K562 (cell line): ENCODE data around the gene SAFB. TPM values are rescaled to one million over a fixed set of nuclear protein-coding genes. Genes with fewer than 3 reads are reported as not detected.

Experiments used
- ATAC-seq: fragments of 200-7000 bp; cut with Tn5 transposase; 3 replicates; pipeline ENCODE4 v1.9.1; 2020; ENCODE audit warnings: moderate library complexity
- BruUV-seq: library from RNA; stranded (reverse); fragments of 400-500 nt; replicated peaks from 2 replicates; lab custom pipeline; 2021; lab: Mats Ljungman, UMichigan
- CTCF ChIA-PET: fragments of 300-600 bp; formaldehyde crosslinking; extraction: SDS; loops from one replicate; lab custom pipeline; 2021; ENCODE audit warnings: low intra/inter-chr PET ratio; lab: Yijun Ruan, JAX
- POLR2A ChIA-PET: fragments of 300-600, 350-650 bp; sonication (Branson Sonifier 250); formaldehyde crosslinking; extraction: SDS; loops from one replicate; lab custom pipeline; 2021; ENCODE audit warnings: antibody characterized with exemption, inconsistent platforms; lab: Yijun Ruan, JAX
- DNase-seq, 4 experiments: peaks; one replicate each; pipeline versions ENCODE4 v3.0.0 to v3.0.0-alpha.2; 2011 to 2018; ENCODE audit warnings: low spot score in 3 of 4, mixed read lengths in 3 of 4; ENCODE audit errors: extremely low read depth in 1 of 4
- FAIRE-seq: peaks from 2 replicates; lab custom pipeline; 2011; peaks lifted over from hg19 to GRCh38; lab: Jason Lieb, UNC
- H2AFZ ChIP-seq: 2 replicates; pipeline ENCODE4 v1.6.0; 2011; ENCODE audit warnings: low read depth, low read length, control low read depth, inconsistent platforms
- H3K27ac ChIP-seq: fragments of 200-600 bp; 3 replicates; pipeline ENCODE4 v1.8.0; 2011; ENCODE audit warnings: low read depth, mild to moderate bottlenecking, control low read depth, inconsistent platforms, low read length, moderate library complexity, mixed read lengths; ENCODE audit errors: extremely low read depth
- H3K27me3 ChIP-seq, 2 experiments: fragments of 300-600 bp in 1 of 2; 2 replicates in 1 of 2; 3 replicates in 1 of 2; pipeline versions ENCODE4 v1.6.0 to v1.8.0; 2011; ENCODE audit warnings: inconsistent platforms in 2 of 2, low read length in 2 of 2, mild to moderate bottlenecking in 1 of 2, mixed read lengths in 1 of 2, moderate library complexity in 1 of 2; ENCODE audit not compliant: control insufficient read depth in 2 of 2, insufficient read depth in 2 of 2
- H3K36me3 ChIP-seq: fragments of 300-600 bp; 3 replicates; pipeline ENCODE4 v1.8.0; 2011; ENCODE audit warnings: mild to moderate bottlenecking, low read length, inconsistent platforms; ENCODE audit not compliant: control insufficient read depth, insufficient read depth
- H3K4me1 ChIP-seq, 2 experiments: fragments of 200-600 bp in 1 of 2; replicated peaks in 1 of 2; 2 replicates in 1 of 2; 3 replicates in 1 of 2; pipeline versions ENCODE4 v1.5.1 to v1.8.0; 2011; ENCODE audit warnings: inconsistent platforms in 2 of 2, low read length in 2 of 2, mild to moderate bottlenecking in 1 of 2, mixed read lengths in 1 of 2, moderate library complexity in 1 of 2; ENCODE audit not compliant: control insufficient read depth in 2 of 2, insufficient read depth in 2 of 2
- H3K4me2 ChIP-seq: 2 replicates; pipeline ENCODE4 v1.6.1; 2011; ENCODE audit warnings: low read length, control low read depth, inconsistent platforms, mixed read lengths; ENCODE audit not compliant: insufficient read depth
- H3K4me3 ChIP-seq: fragments of 200-600 bp; sonication (generic), shearing (Covaris generic); 2 replicates; pipeline ENCODE4 v1.5.1; 2016; ENCODE audit warnings: control low read depth, inconsistent platforms
- H3K79me2 ChIP-seq: fragments of 200-600 bp; 3 replicates; pipeline ENCODE4 v1.8.0; 2011; ENCODE audit warnings: low read length, inconsistent platforms; ENCODE audit not compliant: control insufficient read depth, insufficient read depth
- H3K9ac ChIP-seq, 2 experiments: 2 replicates each; pipeline versions ENCODE4 v1.6.0 to v1.6.1; 2011; ENCODE audit warnings: low read depth in 2 of 2, low read length in 2 of 2, control low read depth in 1 of 2, inconsistent platforms in 1 of 2, mild to moderate bottlenecking in 1 of 2, mixed read lengths in 1 of 2; ENCODE audit not compliant: insufficient read depth in 1 of 2
- H3K9me1 ChIP-seq: one replicate; pipeline ENCODE4 v1.6.0; 2011; ENCODE audit warnings: inconsistent platforms, mild to moderate bottlenecking, low read length, moderate library complexity; ENCODE audit not compliant: control insufficient read depth, insufficient read depth
- H3K9me3 ChIP-seq: replicated peaks from 2 replicates; pipeline ENCODE4 v1.5.1; 2011; ENCODE audit warnings: low read depth, low read length, inconsistent platforms; ENCODE audit not compliant: control insufficient read depth, insufficient read depth
- H4K20me1 ChIP-seq: replicated peaks from 2 replicates; pipeline ENCODE4 v1.6.1; 2011; ENCODE audit warnings: low read length, inconsistent platforms, mixed read lengths; ENCODE audit not compliant: control insufficient read depth, insufficient read depth
- MAFG ChIP-seq: fragments of 450-650 bp; conservative IDR thresholded peaks from 2 replicates; pipeline ENCODE4 v1.6.1; 2016; ENCODE audit warnings: missing genetic modification characterization, missing compliant biosample characterization
- POLR2G ChIP-seq: fragments of 200-400 bp; formaldehyde crosslinking; IDR thresholded peaks from 2 replicates; pipeline ENCODE4 v1.6.1; 2017; ENCODE audit warnings: low read depth, mild to moderate bottlenecking, antibody characterized with exemption, low read length, moderate library complexity
- RBFOX2 ChIP-seq: fragments of 200-400 bp; formaldehyde crosslinking; IDR thresholded peaks from 2 replicates; pipeline ENCODE4 v1.6.1; 2017; ENCODE audit warnings: low read depth, mild to moderate bottlenecking, low read length, moderate library complexity
- RBM22 ChIP-seq: fragments of 200-400 bp; formaldehyde crosslinking; IDR thresholded peaks from 2 replicates; pipeline ENCODE4 v1.6.1; 2018; ENCODE audit warnings: low read length, low read depth; ENCODE audit not compliant: poor library complexity, severe bottlenecking
- SP2 ChIP-seq: IDR thresholded peaks from 2 replicates; pipeline ENCODE4 v1.6.1; 2011; ENCODE audit warnings: mild to moderate bottlenecking, low read depth, low read length, moderate library complexity; ENCODE audit not compliant: poor library complexity, severe bottlenecking; ENCODE audit errors: extremely low read depth
- SPI1 ChIP-seq: IDR thresholded peaks from 2 replicates; pipeline ENCODE4 v1.6.1; 2011; ENCODE audit warnings: low read depth, low read length, control low read depth, borderline replicate concordance
- WGBS: fragments of 100-300 bp; shearing (Covaris generic); methylation state at CpG from one replicate; pipeline ENCODE4 v1.1.6; 2016; ENCODE audit warnings: low coverage, mixed read lengths; ENCODE audit not compliant: insufficient coverage; ENCODE audit errors: missing lambda C conversion rate; 5-methylcytosine and 5-hydroxymethylcytosine counted together
- in situ Hi-C: fragments of 300-500 bp; cut with MboI; formaldehyde crosslinking; loops from 4 replicates; pipeline ENCODE4 v1.15.0; 2018; ENCODE audit warnings: inconsistent platforms, mixed read lengths
- intact Hi-C: fragments of 100-400 bp; cut with micrococcal nuclease; formaldehyde crosslinking; loops from 2 replicates; pipeline ENCODE4 v1.14.2; 2022
- polyA plus RNA-seq, 8 experiments: library from polyadenylated mRNA; depleted of rRNA in 4 of 8; stranded (reverse) in 5 of 8; unstranded in 3 of 8; fragments of >200 nt; fragmentation: Nextera tagmentation in 2 of 8; fragmentation: Illumina TruSeq in 1 of 8; extraction: Ambion mirVana in 2 of 8; extraction: Trizol in 1 of 8; gene quantifications; 2 replicates each; pipeline versions ENCODE4 v1.2.1 to v1.2.3, GENCODE V29; 2011 to 2014; ENCODE audit warnings: inconsistent platforms in 1 of 8, missing spikeins in 1 of 8
- total RNA-seq, 7 experiments: library from RNA; depleted of rRNA in 6 of 7; stranded (reverse); fragments of >200 nt in 6 of 7; fragmentation: Illumina TruSeq in 2 of 7; extraction: Trizol in 2 of 7; gene quantifications; 2 replicates each; pipeline versions ENCODE4 v1.2.1 to v1.2.3, GENCODE V29; 2011 to 2021; ENCODE audit warnings: low replicate concordance in 1 of 7
- TF ChIP-seq, protein P1 (sequence below): sonication (generic); formaldehyde crosslinking; IDR thresholded peaks from 2 replicates; pipeline ENCODE4 v1.4.0; 2020; ENCODE audit warnings: mild to moderate bottlenecking, missing genetic modification reagents

Gene SAFB
- total and polyA plus RNA-seq, 9 of the 15 experiments (the other 6 are each of a cell fraction or from before 2014, with no cell fraction given): 1.1 to 151 (median 83.1) TPM

- H4K20me1 ChIP-seq: no peaks in the 10 kb centered on the region; the same call in 1 of the 2 replicates
- ATAC-seq: no peak
- no peaks in the 10 kb centered on the region for H3K9me1 ChIP-seq
- no peak overlapping the region for H3K4me2 ChIP-seq
- WGBS: 97% methylated on average over 19 of the region's 22 CpGs
- no peak overlapping the region for H3K4me3 ChIP-seq
- peaks cover 3% of the 10 kb centered on the region; the same call in 2 of the 3 replicates for H3K79me2 ChIP-seq
- TF ChIP-seq POLR2G: peak; percentile 56
- no peak for TF ChIP-seq SP2
- peak; percentile 46 for TF ChIP-seq RBM22
- TF ChIP-seq, all 486 proteins: peak for 2
- ChIA-PET CTCF (no interaction called here), POLR2A (interaction anchor here (0.8 to 0.9 kb wide), 2 partner anchors 19 to 32 kb away, joined by 4 read pairs; no protein-coding TSS in a partner anchor)
- in situ Hi-C loops: no loop called here
- DNase-seq (no peak), FAIRE-seq (no peak)
- H3K27me3 ChIP-seq: no peaks in the 10 kb centered on the region
- peaks cover 11 to 45% of the 10 kb centered on the region in 2 experiments for H3K4me1 ChIP-seq
- no peak overlapping the region for H2AFZ ChIP-seq
- no peak overlapping the region for H3K27ac ChIP-seq
- no peak overlapping the region; a peak in 1 of 4 replicates for H3K9ac ChIP-seq
- H3K9me3 ChIP-seq: no peaks in the 10 kb centered on the region
- intact Hi-C loops: no loop called here
- BruUV-seq: no TSS peak
- H3K36me3 ChIP-seq: peaks cover 96% of the 10 kb centered on the region; the same call in 2 of the 3 replicates
Observed at GRCh38 chr19:5590151-5590864, 32.6 kb upstream of the SAFB start.

DNA sequence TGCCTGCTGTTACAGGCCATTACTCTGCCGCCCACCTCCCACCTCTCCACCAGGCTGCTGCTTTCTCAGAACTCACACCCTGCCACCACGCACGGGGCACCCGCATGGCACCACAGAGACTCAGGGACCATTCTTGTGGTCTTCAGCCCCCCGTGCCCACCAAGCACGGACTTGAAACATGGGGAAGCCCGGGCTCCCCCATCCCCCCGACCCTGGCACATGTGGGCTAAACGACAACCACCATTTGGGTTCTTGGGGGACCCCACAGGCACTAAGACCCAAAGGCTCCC lies 32.1 kb upstream of the SAFB start:
- no peak overlapping the region for H3K27ac ChIP-seq
- in situ Hi-C loops (no loop called here), intact Hi-C loops (no loop called here)
- TF ChIP-seq RBFOX2: 0 out of 2 replicates have a peak, but pooled peaks have one; percentile 13
- TF ChIP-seq RBM22: peak; percentile 33
- no peak for TF ChIP-seq SPI1
- peak; percentile 31 for TF ChIP-seq POLR2G
- TF ChIP-seq, protein P1, sequence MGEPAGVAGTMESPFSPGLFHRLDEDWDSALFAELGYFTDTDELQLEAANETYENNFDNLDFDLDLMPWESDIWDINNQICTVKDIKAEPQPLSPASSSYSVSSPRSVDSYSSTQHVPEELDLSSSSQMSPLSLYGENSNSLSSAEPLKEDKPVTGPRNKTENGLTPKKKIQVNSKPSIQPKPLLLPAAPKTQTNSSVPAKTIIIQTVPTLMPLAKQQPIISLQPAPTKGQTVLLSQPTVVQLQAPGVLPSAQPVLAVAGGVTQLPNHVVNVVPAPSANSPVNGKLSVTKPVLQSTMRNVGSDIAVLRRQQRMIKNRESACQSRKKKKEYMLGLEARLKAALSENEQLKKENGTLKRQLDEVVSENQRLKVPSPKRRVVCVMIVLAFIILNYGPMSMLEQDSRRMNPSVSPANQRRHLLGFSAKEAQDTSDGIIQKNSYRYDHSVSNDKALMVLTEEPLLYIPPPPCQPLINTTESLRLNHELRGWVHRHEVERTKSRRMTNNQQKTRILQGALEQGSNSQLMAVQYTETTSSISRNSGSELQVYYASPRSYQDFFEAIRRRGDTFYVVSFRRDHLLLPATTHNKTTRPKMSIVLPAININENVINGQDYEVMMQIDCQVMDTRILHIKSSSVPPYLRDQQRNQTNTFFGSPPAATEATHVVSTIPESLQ (CRISPR knock-in tag): no peak
- no peak for TF ChIP-seq MAFG (tag)
- ATAC-seq (no peak), DNase-seq (no peak), FAIRE-seq (no peak)
- H3K79me2 ChIP-seq: no peaks in the 10 kb centered on the region; the same call in 2 of the 3 replicates
- H3K9me1 ChIP-seq: no peaks in the 10 kb centered on the region
- WGBS: 89% methylated on average over 4 of the region's 9 CpGs
- no peaks in the 10 kb centered on the region for H3K9me3 ChIP-seq
- no peak overlapping the region for H3K4me2 ChIP-seq
- no peaks in the 10 kb centered on the region for H3K27me3 ChIP-seq
- peaks cover 6 to 40% of the 10 kb centered on the region in 2 experiments for H3K4me1 ChIP-seq
- CTCF ChIA-PET: no interaction called here
- H2AFZ ChIP-seq: no peak overlapping the region
- peaks cover 97% of the 10 kb centered on the region; the same call in 2 of the 3 replicates for H3K36me3 ChIP-seq
- no peak overlapping the region; a peak in 1 of 4 replicates for H3K9ac ChIP-seq
- no peaks in the 10 kb centered on the region; the same call in 1 of the 2 replicates for H4K20me1 ChIP-seq
- POLR2A ChIA-PET: no interaction called here
- BruUV-seq: no TSS peak
- H3K4me3 ChIP-seq: no peak overlapping the region
